HL-60 (cell line): Measurements from ENCODE around the gene CRYGS.

Experiments
- DNase-seq, 2 experiments: peaks; one replicate each; pipeline ENCODE4 v3.0.0-alpha.2; 2010 to 2020; ENCODE audit warnings: low read depth in 1 of 2, low spot score in 1 of 2
- H3K27ac ChIP-seq: fragments of 250-450 bp; sonication (Bioruptor Pico); replicated peaks from 2 replicates; pipeline ENCODE4 v1.5.1; 2020; ENCODE audit warnings: mild to moderate bottlenecking, moderate library complexity
- H3K27me3 ChIP-seq: fragments of 250-450 bp; sonication (Bioruptor Pico); 2 replicates; pipeline ENCODE4 v1.5.1; 2021; ENCODE audit warnings: mild to moderate bottlenecking, moderate library complexity; ENCODE audit not compliant: insufficient read depth, poor library complexity, severe bottlenecking
- H3K4me3 ChIP-seq: replicated peaks from 2 replicates; pipeline ENCODE4 v1.5.1; 2011; ENCODE audit warnings: mild to moderate bottlenecking, control low read depth, low read length; ENCODE audit not compliant: insufficient read depth
- CTCF ChIP-seq: IDR thresholded peaks from one replicate; pipeline ENCODE4 v1.5.1; 2011; ENCODE audit warnings: low read length, control low read depth, inconsistent platforms; ENCODE audit not compliant: insufficient read depth
- GABPA ChIP-seq: IDR thresholded peaks from 2 replicates; pipeline ENCODE4 v1.6.1; 2012; ENCODE audit warnings: low read depth
- POLR2AphosphoS5 ChIP-seq: IDR thresholded peaks from 2 replicates; pipeline ENCODE4 v1.6.1; 2012; ENCODE audit warnings: low read depth
- SPI1 ChIP-seq: IDR thresholded peaks from 2 replicates; pipeline ENCODE4 v1.6.1; 2012; ENCODE audit warnings: low read depth, mild to moderate bottlenecking, borderline replicate concordance
- TF ChIP-seq, protein P1 (sequence below): IDR thresholded peaks from 2 replicates; pipeline ENCODE4 v1.6.1; 2012; ENCODE audit warnings: low read depth; ENCODE audit not compliant: insufficient replicate concordance

CRYGS gene

GRCh38 chr3:186580785-186581184, 36.6 kb upstream of the CRYGS start:
- no peak for DNase-seq
- TF ChIP-seq, protein P1, sequence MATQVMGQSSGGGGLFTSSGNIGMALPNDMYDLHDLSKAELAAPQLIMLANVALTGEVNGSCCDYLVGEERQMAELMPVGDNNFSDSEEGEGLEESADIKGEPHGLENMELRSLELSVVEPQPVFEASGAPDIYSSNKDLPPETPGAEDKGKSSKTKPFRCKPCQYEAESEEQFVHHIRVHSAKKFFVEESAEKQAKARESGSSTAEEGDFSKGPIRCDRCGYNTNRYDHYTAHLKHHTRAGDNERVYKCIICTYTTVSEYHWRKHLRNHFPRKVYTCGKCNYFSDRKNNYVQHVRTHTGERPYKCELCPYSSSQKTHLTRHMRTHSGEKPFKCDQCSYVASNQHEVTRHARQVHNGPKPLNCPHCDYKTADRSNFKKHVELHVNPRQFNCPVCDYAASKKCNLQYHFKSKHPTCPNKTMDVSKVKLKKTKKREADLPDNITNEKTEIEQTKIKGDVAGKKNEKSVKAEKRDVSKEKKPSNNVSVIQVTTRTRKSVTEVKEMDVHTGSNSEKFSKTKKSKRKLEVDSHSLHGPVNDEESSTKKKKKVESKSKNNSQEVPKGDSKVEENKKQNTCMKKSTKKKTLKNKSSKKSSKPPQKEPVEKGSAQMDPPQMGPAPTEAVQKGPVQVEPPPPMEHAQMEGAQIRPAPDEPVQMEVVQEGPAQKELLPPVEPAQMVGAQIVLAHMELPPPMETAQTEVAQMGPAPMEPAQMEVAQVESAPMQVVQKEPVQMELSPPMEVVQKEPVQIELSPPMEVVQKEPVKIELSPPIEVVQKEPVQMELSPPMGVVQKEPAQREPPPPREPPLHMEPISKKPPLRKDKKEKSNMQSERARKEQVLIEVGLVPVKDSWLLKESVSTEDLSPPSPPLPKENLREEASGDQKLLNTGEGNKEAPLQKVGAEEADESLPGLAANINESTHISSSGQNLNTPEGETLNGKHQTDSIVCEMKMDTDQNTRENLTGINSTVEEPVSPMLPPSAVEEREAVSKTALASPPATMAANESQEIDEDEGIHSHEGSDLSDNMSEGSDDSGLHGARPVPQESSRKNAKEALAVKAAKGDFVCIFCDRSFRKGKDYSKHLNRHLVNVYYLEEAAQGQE: no peak
- TF ChIP-seq SPI1 (no peak), CTCF (no peak), POLR2AphosphoS5 (no peak)
- Histone ChIP-seq H3K27me3 (no peaks in the 10 kb centered on the region), H3K27ac (no peak overlapping the region), H3K4me3 (no peak overlapping the region)

GRCh38 chr3:186577521-186577920, 33.3 kb upstream of the CRYGS start:
- no peak overlapping the region for H3K27ac ChIP-seq
- no peak overlapping the region for H3K4me3 ChIP-seq
- no peak for DNase-seq
- H3K27me3 ChIP-seq: no peaks in the 10 kb centered on the region
- no peak for TF ChIP-seq SPI1
- TF ChIP-seq, protein P1: no peak
- TF ChIP-seq CTCF: no peak
- TF ChIP-seq GABPA: no peak
- TF ChIP-seq POLR2AphosphoS5: no peak

- DNase-seq: no peak
- peak overlapping the region; percentile 99 for H3K4me3 ChIP-seq
- no peaks in the 10 kb centered on the region for H3K27me3 ChIP-seq
- peak overlapping the region; percentile 92; the same call in 1 of the 2 replicates for H3K27ac ChIP-seq
- no peak for TF ChIP-seq POLR2AphosphoS5
- peak; percentile 96 for TF ChIP-seq SPI1
- no peak for TF ChIP-seq CTCF
- no peak for TF ChIP-seq GABPA
- TF ChIP-seq, protein P1: no peak
These were observed 27.4 kb upstream of the CRYGS start for GRCh38 chr3:186571644-186572013.
